ENCODE measurements around the gene ZNF625. TPM values are rescaled to one million over a fixed set of nuclear protein-coding genes. Genes with fewer than 3 reads are reported as not detected.

The ZNF625 gene
- total RNA-seq, 1 donor from 2014 or later: 24.4 TPM

DNA sequence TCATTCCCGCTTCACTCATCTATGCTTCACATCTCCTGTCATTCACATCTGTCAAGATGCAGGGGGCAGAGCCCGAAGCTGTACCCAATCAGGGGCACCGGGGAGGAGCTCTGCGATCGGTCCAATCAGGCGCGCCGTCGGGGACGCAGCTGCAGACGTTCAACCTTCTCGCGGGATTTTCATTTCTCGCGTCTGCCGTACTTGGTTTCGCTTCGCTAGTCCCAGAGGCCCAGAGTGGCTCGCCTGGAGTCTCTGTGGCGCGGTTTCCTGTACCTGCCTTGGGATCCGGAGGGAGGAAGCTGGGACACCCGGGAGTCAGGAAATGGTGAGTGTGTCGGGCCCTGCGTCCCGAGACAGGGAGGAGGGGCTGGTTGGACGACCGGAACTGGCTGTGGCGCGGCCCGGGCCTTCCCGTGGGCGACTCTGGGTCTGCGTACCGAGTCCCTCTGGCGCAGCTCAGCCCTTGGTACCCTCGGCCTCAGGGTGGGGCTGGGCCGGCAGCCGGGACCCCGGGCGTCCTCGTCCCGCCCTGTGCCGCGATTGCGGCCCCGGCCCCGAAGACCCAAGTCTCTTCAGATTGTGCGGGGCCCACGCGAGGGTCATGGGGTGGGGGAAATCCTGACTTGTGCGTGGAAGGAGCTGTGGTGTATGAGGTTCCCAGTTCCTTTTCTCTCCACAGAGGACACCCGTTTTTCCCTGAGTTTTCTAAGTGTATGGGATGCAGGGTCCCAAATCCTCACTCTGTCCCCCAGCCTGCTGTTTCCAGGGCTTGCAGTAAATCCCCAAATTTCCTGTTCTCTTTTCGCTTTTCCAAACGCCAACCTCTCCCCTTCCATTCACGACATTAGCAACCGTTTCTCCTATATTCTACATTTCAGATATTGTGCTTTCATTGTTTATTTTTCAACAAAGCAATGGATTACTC, 6.6 kb upstream of the ZNF625 start, which contains the start of gene ZNF136:
Gene ZNF136, plus strand, starts transcription at position 215 of the 925 bp plus-strand sequence. Its CDS starts 108 bp downstream, at position 323.
- H3K27me3 Mint-ChIP-seq (ENCODE audit: low read depth): no peaks in the 10 kb centered on the region
- peak within 1 kb of the TSS; percentile 99 for H3K27ac Mint-ChIP-seq
- DNase-seq (ENCODE audit: low spot score in 2 of 2, unreplicated experiment in 2 of 2): peak; percentile 80 to 87
- TF ChIP-seq, protein P1, sequence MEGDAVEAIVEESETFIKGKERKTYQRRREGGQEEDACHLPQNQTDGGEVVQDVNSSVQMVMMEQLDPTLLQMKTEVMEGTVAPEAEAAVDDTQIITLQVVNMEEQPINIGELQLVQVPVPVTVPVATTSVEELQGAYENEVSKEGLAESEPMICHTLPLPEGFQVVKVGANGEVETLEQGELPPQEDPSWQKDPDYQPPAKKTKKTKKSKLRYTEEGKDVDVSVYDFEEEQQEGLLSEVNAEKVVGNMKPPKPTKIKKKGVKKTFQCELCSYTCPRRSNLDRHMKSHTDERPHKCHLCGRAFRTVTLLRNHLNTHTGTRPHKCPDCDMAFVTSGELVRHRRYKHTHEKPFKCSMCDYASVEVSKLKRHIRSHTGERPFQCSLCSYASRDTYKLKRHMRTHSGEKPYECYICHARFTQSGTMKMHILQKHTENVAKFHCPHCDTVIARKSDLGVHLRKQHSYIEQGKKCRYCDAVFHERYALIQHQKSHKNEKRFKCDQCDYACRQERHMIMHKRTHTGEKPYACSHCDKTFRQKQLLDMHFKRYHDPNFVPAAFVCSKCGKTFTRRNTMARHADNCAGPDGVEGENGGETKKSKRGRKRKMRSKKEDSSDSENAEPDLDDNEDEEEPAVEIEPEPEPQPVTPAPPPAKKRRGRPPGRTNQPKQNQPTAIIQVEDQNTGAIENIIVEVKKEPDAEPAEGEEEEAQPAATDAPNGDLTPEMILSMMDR (IDR thresholded peaks at IDR 0.05; ENCODE audit: unreplicated experiment): no peak
- peak within 1 kb of the TSS; percentile 92 for H3K4me3 Mint-ChIP-seq
- peaks cover 2% of the 10 kb centered on the region for H3K36me3 Mint-ChIP-seq
- no peaks in the 10 kb centered on the region for H3K9me3 Mint-ChIP-seq
- peaks cover 20% of the 10 kb centered on the region for H3K4me1 Mint-ChIP-seq

- Mint-ChIP-seq H3K4me1 (peaks cover 20% of the 10 kb centered on the region), H3K27ac (peak overlapping the region; percentile 99), H3K27me3 (ENCODE audit: low read depth) (no peaks in the 10 kb centered on the region), H3K9me3 (no peaks in the 10 kb centered on the region), H3K36me3 (peaks cover 2% of the 10 kb centered on the region), H3K4me3 (peak overlapping the region; percentile 92)
- TF ChIP-seq, protein P1 (IDR thresholded peaks at IDR 0.05; ENCODE audit: unreplicated experiment): no peak
- DNase-seq (ENCODE audit: low spot score in 2 of 2, unreplicated experiment in 2 of 2): no peak
Measured at GRCh38 chr19:12162513-12162881, 6.0 kb upstream of the ZNF625 start.

GRCh38 chr19:12159773-12160414, 3.4 kb upstream of the ZNF625 start:
- peaks cover 27% of the 10 kb centered on the region for H3K4me1 Mint-ChIP-seq
- no peak overlapping the region for H3K4me3 Mint-ChIP-seq
- TF ChIP-seq, protein P1 (IDR thresholded peaks at IDR 0.05; ENCODE audit: unreplicated experiment): no peak
- H3K9me3 Mint-ChIP-seq: no peaks in the 10 kb centered on the region
- H3K36me3 Mint-ChIP-seq: no peaks in the 10 kb centered on the region
- no peaks in the 10 kb centered on the region for H3K27me3 Mint-ChIP-seq (ENCODE audit: low read depth)
- no peak overlapping the region for H3K27ac Mint-ChIP-seq
- no peak for DNase-seq (ENCODE audit: low spot score in 2 of 2, unreplicated experiment in 2 of 2)

- H3K27me3 Mint-ChIP-seq (ENCODE audit: low read depth): no peaks in the 10 kb centered on the region
- H3K4me3 Mint-ChIP-seq: peak overlapping the region; percentile 92
- DNase-seq (ENCODE audit: low spot score in 2 of 2, unreplicated experiment in 2 of 2): no peak
- peaks cover 8% of the 10 kb centered on the region for H3K9me3 Mint-ChIP-seq
- H3K36me3 Mint-ChIP-seq: peaks cover 30% of the 10 kb centered on the region
- H3K27ac Mint-ChIP-seq: peak overlapping the region; percentile 68
- H3K4me1 Mint-ChIP-seq: peaks cover 20% of the 10 kb centered on the region
- TF ChIP-seq, protein P1 (IDR thresholded peaks at IDR 0.05; ENCODE audit: unreplicated experiment): no peak
Measured at GRCh38 chr19:12155324-12155860, 1.1 kb downstream of the ZNF625 start.

- H3K4me1 Mint-ChIP-seq: peaks cover 10% of the 10 kb centered on the region
- peaks cover 30% of the 10 kb centered on the region for H3K9me3 Mint-ChIP-seq
- TF ChIP-seq, protein P1 (IDR thresholded peaks at IDR 0.05; ENCODE audit: unreplicated experiment): no peak
- H3K36me3 Mint-ChIP-seq: peaks cover 55% of the 10 kb centered on the region
- no peak overlapping the region for H3K27ac Mint-ChIP-seq
- no peak for DNase-seq (ENCODE audit: low spot score in 2 of 2, unreplicated experiment in 2 of 2)
- no peak overlapping the region for H3K4me3 Mint-ChIP-seq
- H3K27me3 Mint-ChIP-seq (ENCODE audit: low read depth): no peaks in the 10 kb centered on the region
Measured at GRCh38 chr19:12145348-12145747, 11.2 kb downstream of the ZNF625 start.

Measured in mesothelial cell of epicardium (in vitro differentiated cells).